Stimulated activated CD4-positive, alpha-beta T cell treated with anti-CD3 and anti-CD28 coated beads, TNF-alpha, amount 100 ng/mL, for 4 hours (primary cell): ENCODE measurements around the gene SETD7.

ENCODE experiments used
- DNase-seq, 3 experiments: peaks; one replicate each; pipeline ENCODE4 v3.0.0-alpha.2; 2020; ENCODE audit warnings: low read depth in 3 of 3

SETD7 gene

GRCh38 chr4:139550724-139551429 lies 5.1 kb downstream of the SETD7 start:
- DNase-seq, result no peak

GRCh38 chr4:139547979-139548378 lies 8.0 kb downstream of the SETD7 start:
- DNase-seq, result no peak

- no peak for DNase-seq
Measured at GRCh38 chr4:139540632-139541031, 15.4 kb downstream of the SETD7 start.

- no peak for DNase-seq
Measured at GRCh38 chr4:139540161-139540560, 15.9 kb downstream of the SETD7 start.

- no peak for DNase-seq
Measured at GRCh38 chr4:139537292-139537691, 18.7 kb downstream of the SETD7 start.

- no peak for DNase-seq
Measured at GRCh38 chr4:139535871-139536234, 20.2 kb downstream of the SETD7 start.

GRCh38 chr4:139535228-139535870 lies 20.7 kb downstream of the SETD7 start:
- DNase-seq, result no peak

GRCh38 chr4:139534287-139534950 lies 21.6 kb downstream of the SETD7 start:
- DNase-seq, result no peak

GRCh38 chr4:139533511-139533910 lies 22.5 kb downstream of the SETD7 start:
- no peak for DNase-seq

GRCh38 chr4:139532947-139533346 lies 23.1 kb downstream of the SETD7 start:
- DNase-seq, result no peak

GRCh38 chr4:139530833-139531427 lies 25.1 kb downstream of the SETD7 start:
- DNase-seq, result peak; percentile 7 to 33 (median 16)

GRCh38 chr4:139528377-139529005 lies 27.5 kb downstream of the SETD7 start:
- DNase-seq, result no peak

GRCh38 chr4:139526928-139527327 lies 29.1 kb downstream of the SETD7 start:
- DNase-seq, result no peak

GRCh38 chr4:139525414-139525813 lies 30.6 kb downstream of the SETD7 start:
- no peak for DNase-seq

GRCh38 chr4:139524062-139524631 lies 31.9 kb downstream of the SETD7 start:
- DNase-seq, result no peak

GRCh38 chr4:139523076-139523475 lies 32.9 kb downstream of the SETD7 start:
- DNase-seq, result no peak

- no peak for DNase-seq
Measured at GRCh38 chr4:139522457-139522856, 33.6 kb downstream of the SETD7 start.

GRCh38 chr4:139521754-139522401 lies 34.1 kb downstream of the SETD7 start:
- DNase-seq, result no peak

GRCh38 chr4:139515531-139515958 lies 40.5 kb downstream of the SETD7 start:
- DNase-seq, result no peak

GRCh38 chr4:139514382-139515059 lies 41.5 kb downstream of the SETD7 start:
- no peak for DNase-seq

- no peak for DNase-seq
Measured at GRCh38 chr4:139511320-139511719, 44.7 kb downstream of the SETD7 start.
